Measurements from ENCODE around the gene CCDC77. TPM values are rescaled to one million over a fixed set of nuclear protein-coding genes. Genes with fewer than 3 reads are reported as not detected.

The CCDC77 gene
- total RNA-seq, 1 experiment from 2014 or later: 7.2 TPM

GRCh38 chr12:464484-465267 is 63.2 kb downstream of the CCDC77 start:
- ChIA-PET CTCF (interaction anchor here (0.6 to 4.2 kb wide), 5 partner anchors 11 to 147 kb away, joined by 3 to 22 read pairs (median 4); no protein-coding TSS in a partner anchor), POLR2A (interaction anchor here (0.7 kb wide), 1 partner anchor 31 kb away, joined by 7 read pairs; no protein-coding TSS in a partner anchor)
- H3K4me1 Mint-ChIP-seq (ENCODE audit: insufficient read depth, unreplicated experiment): peaks cover 27% of the 10 kb centered on the region
- peaks cover 23% of the 10 kb centered on the region for H3K27me3 Mint-ChIP-seq (ENCODE audit: insufficient read depth, unreplicated experiment)
- intact Hi-C loops (cut with micrococcal nuclease): no loop called here
- no peak overlapping the region for H3K27ac Mint-ChIP-seq (ENCODE audit: low read depth, unreplicated experiment)
- BruUV-seq (replicated peaks): no TSS peak
- TF ChIP-seq CTCF (IDR thresholded peaks at IDR 0.05; ENCODE audit: unreplicated experiment): no peak
- no peaks in the 10 kb centered on the region for H3K9me3 Mint-ChIP-seq (ENCODE audit: unreplicated experiment)
- no peak overlapping the region for H3K4me3 Mint-ChIP-seq (ENCODE audit: unreplicated experiment)
- DNase-seq (ENCODE audit: unreplicated experiment): no peak
- H3K36me3 Mint-ChIP-seq (ENCODE audit: insufficient read depth, unreplicated experiment): no peaks in the 10 kb centered on the region

DNA sequence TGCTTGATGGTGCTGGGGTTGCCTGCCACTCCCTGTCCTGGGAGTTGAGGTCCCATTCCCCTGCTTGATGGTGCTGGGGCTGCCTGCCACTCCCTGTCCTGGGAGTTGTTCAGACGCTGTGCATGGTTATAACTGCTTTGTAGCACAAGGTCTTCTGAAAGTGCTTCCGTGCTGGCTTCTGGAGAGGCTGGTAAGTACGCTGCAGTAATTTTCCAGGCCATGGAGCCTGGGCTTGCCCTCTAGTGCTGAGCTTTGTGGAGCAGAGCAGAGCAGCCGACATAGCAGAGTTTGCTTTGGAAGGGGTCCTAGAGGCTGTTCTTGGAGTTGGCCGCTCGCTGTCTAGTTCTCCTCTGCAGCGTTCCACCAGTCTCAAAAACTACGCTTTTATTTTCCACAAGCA is 64.6 kb downstream of the CCDC77 start:
- H3K4me3 Mint-ChIP-seq (ENCODE audit: unreplicated experiment): no peak overlapping the region
- H3K27ac Mint-ChIP-seq (ENCODE audit: low read depth, unreplicated experiment): no peak overlapping the region
- TF ChIP-seq CTCF (IDR thresholded peaks at IDR 0.05; ENCODE audit: unreplicated experiment): no peak
- POLR2A ChIA-PET: no interaction called here
- no peak for DNase-seq (ENCODE audit: unreplicated experiment)
- no TSS peak for BruUV-seq (replicated peaks)
- H3K27me3 Mint-ChIP-seq (ENCODE audit: insufficient read depth, unreplicated experiment): peaks cover 17% of the 10 kb centered on the region
- CTCF ChIA-PET: interaction anchor here (0.6 kb wide), 1 partner anchor 131 kb away, joined by 5 read pairs; no protein-coding TSS in a partner anchor
- H3K36me3 Mint-ChIP-seq (ENCODE audit: insufficient read depth, unreplicated experiment): no peaks in the 10 kb centered on the region
- intact Hi-C loops (cut with micrococcal nuclease): no loop called here
- H3K9me3 Mint-ChIP-seq (ENCODE audit: unreplicated experiment): no peaks in the 10 kb centered on the region
- peaks cover 24% of the 10 kb centered on the region for H3K4me1 Mint-ChIP-seq (ENCODE audit: insufficient read depth, unreplicated experiment)

DNA sequence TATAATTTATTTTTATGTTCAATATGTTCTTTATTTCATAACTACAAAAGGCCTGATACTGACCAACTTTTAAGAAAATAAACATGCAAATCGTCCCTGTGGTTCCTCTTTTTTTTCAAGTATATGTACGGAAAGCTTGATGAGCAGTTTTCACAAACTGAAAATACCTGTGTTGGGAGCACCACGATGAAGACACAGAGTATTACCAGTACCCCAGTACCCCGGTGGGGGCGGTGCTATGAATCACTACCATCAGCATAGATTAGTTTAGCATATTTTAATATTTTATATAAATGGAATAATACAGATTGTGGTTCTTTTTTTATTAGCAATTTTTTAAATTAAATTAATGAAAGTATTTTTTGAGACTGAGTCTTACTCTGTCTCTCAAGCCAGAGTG is 65.3 kb downstream of the CCDC77 start:
- no peaks in the 10 kb centered on the region for H3K36me3 Mint-ChIP-seq (ENCODE audit: insufficient read depth, unreplicated experiment)
- POLR2A ChIA-PET: interaction anchor here (0.6 to 1.0 kb wide), 2 partner anchors 17 to 43 kb away, joined by 3 read pairs; no protein-coding TSS in a partner anchor
- CTCF ChIA-PET: interaction anchor here (0.6 to 0.9 kb wide), 3 partner anchors 19 to 439 kb away, joined by 3 to 5 read pairs (median 5); no protein-coding TSS in a partner anchor
- no peak overlapping the region for H3K4me3 Mint-ChIP-seq (ENCODE audit: unreplicated experiment)
- H3K9me3 Mint-ChIP-seq (ENCODE audit: unreplicated experiment): no peaks in the 10 kb centered on the region
- no peak overlapping the region for H3K27ac Mint-ChIP-seq (ENCODE audit: low read depth, unreplicated experiment)
- peaks cover 23% of the 10 kb centered on the region for H3K4me1 Mint-ChIP-seq (ENCODE audit: insufficient read depth, unreplicated experiment)
- no peak for DNase-seq (ENCODE audit: unreplicated experiment)
- intact Hi-C loops (cut with micrococcal nuclease): no loop called here
- H3K27me3 Mint-ChIP-seq (ENCODE audit: insufficient read depth, unreplicated experiment): peaks cover 11% of the 10 kb centered on the region
- no peak for TF ChIP-seq CTCF (IDR thresholded peaks at IDR 0.05; ENCODE audit: unreplicated experiment)
- BruUV-seq (replicated peaks): no TSS peak

DNA sequence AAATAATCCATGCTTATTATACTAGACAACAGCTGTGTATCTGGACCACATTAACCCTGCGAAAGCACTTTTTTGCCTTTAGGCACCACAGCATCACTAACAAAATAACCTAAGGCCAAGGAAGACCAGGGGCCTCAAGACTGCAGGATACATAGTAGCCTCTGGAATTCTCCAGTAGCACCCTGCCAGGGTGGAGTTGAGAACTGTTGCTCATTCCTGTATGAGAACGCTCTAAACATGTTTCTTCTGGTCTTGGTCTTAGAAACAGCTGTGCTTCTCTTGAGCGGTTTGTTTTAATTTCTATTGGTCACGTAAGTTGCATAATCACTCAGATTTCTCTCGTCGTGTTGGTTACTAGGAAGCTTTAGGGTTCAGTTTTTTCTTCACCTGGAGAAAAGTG is 66.1 kb downstream of the CCDC77 start:
- BruUV-seq (replicated peaks): no TSS peak

More for the DNA sequence above, 66.1 kb downstream of the CCDC77 start:
- peaks cover 19% of the 10 kb centered on the region for H3K4me1 Mint-ChIP-seq (ENCODE audit: insufficient read depth, unreplicated experiment)
- POLR2A ChIA-PET: interaction anchor here (0.6 to 1.0 kb wide), 2 partner anchors 18 to 42 kb away, joined by 3 read pairs; no protein-coding TSS in a partner anchor
- no peak for DNase-seq (ENCODE audit: unreplicated experiment)
- CTCF ChIA-PET: interaction anchor here (0.6 to 1.0 kb wide), 2 partner anchors 14 to 20 kb away, joined by 3 read pairs; no protein-coding TSS in a partner anchor
- H3K27me3 Mint-ChIP-seq (ENCODE audit: insufficient read depth, unreplicated experiment): peaks cover 2% of the 10 kb centered on the region
- no peak for TF ChIP-seq CTCF (IDR thresholded peaks at IDR 0.05; ENCODE audit: unreplicated experiment)
- no peaks in the 10 kb centered on the region for H3K36me3 Mint-ChIP-seq (ENCODE audit: insufficient read depth, unreplicated experiment)
- intact Hi-C loops (cut with micrococcal nuclease): no loop called here
- H3K27ac Mint-ChIP-seq (ENCODE audit: low read depth, unreplicated experiment): no peak overlapping the region
- H3K4me3 Mint-ChIP-seq (ENCODE audit: unreplicated experiment): no peak overlapping the region
- no peaks in the 10 kb centered on the region for H3K9me3 Mint-ChIP-seq (ENCODE audit: unreplicated experiment)

Data from MCF 10A (cell line).